Stimulated activated CD8-positive, alpha-beta memory T cell treated with anti-CD3 and anti-CD28 coated beads, Interleukin-4, amount 100 ng/mL, for 4 hours (primary cell): ENCODE results near the gene CFAP58.

Source experiments
- DNase-seq, 2 donors: peaks; one replicate each; pipeline ENCODE4 v3.0.0-alpha.2; 2020; ENCODE audit warnings: low read depth in 2 of 2, low spot score in 1 of 2

CFAP58 gene

GRCh38 chr10:104480797-104481196 lies 127.2 kb downstream of the CFAP58 start:
- DNase-seq, result no peak

DNA sequence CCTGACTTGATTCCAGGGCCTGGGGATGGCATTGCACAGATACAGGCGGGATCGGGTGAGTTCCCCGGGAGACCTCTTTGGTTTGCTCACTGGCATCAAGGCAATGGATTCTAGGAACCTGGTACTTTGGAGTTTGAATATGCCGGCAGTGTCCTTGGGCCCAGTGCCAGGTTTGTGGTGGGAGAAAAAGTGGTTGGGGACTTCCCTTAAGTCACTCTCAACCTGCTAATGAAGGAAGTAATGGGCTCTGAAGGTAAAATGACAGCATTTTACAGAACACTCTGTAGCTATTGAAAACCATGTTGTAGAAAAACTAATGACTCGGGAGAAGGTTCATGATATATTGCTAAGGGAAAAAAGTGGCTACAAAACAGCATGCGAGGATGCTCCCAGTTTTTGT lies 129.9 kb downstream of the CFAP58 start:
- no peak for DNase-seq

GRCh38 chr10:104485632-104486031 lies 132.0 kb downstream of the CFAP58 start:
- DNase-seq, result no peak

DNA sequence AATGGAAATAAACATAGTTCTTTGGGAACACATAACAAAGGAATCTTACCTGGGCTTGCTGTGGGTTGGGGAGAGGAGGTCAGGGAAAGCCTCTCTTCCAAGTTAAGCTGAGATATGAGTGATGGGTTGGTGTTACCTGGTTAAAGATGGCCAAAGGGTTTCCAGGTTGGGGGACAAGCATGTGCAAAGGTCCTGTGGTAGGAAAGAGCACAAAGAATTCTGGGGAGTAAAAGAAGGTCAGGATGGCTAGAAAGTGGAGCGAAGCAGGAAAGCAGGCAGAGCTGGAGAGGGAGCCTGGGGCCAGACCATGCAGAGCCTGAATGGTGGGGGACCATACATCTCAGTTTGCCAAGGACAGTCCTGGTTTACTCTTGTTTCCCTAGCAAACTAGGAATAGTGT lies 133.2 kb downstream of the CFAP58 start:
- DNase-seq, result no peak

DNA sequence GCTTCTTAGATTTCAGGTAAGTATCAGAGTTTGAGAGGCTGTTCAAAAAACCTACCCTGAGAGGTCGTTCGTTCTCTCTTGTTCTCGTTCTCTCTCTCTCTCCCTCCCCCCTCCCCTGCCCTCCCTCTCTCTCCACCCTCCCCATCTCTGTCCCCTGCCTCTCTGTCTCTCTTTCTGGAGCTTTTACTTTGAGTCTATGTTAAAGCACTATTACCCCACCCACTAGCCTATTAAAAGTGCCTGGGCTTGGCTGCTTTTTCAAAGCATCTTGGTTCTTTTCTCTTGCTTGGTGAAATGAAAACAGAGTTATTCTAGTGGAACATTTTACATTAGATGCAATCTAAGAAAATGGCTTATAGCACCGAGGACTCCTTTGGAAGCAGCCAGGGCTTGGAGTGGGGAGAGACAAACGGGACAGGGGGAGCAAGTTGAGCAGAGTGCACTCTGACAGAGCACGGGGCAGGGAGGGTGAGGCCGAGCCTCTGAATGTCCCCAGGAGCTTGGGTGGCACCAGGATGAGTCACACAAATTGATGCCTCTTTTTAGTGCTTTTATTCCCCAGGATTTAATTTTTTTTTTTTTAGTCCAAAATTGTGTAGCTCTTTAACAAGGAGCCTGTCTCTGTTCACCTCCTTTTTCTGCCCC lies 134.3 kb downstream of the CFAP58 start:
- no peak for DNase-seq

DNA sequence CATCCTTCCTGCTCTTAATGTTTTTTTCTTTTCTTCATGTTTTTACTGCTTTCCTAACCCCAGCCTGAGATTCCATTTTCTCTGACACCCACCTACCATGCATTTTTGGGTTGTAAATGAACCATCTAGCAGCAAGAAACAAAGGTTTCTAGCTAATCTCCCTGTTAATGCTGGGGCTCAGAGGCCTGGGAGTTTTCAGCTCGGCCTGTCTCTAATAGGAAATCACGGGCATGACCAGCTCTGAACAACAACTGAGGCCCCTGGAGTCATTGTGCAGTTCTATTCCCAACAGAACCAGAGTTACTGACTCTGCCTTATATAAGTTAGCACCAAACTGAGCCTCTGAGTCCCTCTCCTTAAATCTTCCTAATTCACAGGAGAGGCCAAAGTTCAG lies 134.8 kb downstream of the CFAP58 start:
- DNase-seq, result no peak

DNA sequence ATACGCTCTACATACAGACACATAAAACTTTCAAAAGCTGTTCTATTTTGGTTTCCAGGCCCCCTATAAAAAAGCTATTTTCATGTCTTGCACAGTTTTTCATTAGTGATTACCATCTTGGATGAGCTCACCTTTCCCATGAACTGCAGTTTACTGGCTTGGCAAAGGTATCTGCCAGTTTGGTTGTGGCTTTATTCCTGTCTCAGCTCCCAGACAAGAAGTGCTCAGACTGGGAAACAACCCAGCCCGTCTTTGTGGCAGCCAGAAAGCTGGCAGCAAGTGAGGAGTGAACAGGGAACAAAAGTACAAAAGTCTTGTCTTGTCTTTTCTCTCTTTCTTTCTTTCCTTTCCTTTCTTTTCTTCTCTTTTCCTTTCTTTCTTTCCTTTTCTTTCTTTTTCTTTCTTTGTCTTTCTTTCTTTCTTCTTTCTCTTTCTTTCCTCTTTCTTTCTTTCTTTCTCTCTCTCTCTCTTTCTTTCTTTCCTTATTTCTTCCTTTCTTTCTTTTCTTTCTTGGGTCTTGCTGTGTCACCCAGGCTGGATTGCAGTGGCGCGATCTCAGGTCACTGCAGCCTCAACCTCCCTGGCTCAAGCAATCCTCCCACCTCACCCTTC lies 138.8 kb downstream of the CFAP58 start:
- DNase-seq, result no peak

GRCh38 chr10:104498347-104499081 lies 144.9 kb downstream of the CFAP58 start:
- DNase-seq, result no peak

DNA sequence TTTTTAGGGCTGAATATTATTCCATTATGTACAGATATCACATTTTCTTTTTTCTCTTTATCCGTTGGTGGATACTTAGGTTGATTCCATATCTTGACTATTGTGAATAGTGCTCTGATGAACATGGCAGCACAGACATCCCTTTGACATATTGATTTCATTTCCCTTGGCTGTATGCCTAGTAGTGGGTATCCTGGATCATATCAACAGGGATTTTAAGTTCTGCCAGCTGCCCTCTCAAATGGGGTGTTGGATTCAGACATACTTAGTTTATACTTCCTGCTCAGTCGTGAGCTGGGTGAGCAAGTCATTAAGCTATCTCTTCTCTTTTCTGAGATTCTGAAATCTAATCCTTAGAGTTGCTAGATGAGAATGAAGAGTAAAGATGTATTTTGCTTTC lies 147.8 kb downstream of the CFAP58 start:
- DNase-seq, result no peak

GRCh38 chr10:104501864-104502579 lies 148.4 kb downstream of the CFAP58 start:
- no peak for DNase-seq

DNA sequence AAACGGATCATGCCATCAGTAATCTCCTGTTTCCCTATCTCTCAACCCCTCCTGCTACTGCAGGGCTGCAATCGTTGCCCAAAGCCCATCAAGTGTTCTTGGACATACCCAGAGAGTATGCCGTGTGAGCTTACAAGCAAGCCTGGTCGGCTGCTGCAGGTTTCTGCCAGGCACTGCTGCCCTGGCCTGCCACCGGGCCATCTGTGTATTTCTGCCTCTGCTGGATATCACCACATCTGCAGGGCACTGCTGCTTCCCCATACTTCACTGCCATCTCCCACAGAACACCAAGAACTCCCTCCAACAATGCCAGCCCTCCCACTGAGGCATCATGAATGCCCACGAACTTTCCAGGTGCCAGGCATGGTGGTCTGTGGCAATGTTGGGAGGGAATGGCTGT lies 149.3 kb downstream of the CFAP58 start:
- no peak for DNase-seq
